ENCODE data around the gene MPZL2.

- TF ChIP-seq, protein P1, sequence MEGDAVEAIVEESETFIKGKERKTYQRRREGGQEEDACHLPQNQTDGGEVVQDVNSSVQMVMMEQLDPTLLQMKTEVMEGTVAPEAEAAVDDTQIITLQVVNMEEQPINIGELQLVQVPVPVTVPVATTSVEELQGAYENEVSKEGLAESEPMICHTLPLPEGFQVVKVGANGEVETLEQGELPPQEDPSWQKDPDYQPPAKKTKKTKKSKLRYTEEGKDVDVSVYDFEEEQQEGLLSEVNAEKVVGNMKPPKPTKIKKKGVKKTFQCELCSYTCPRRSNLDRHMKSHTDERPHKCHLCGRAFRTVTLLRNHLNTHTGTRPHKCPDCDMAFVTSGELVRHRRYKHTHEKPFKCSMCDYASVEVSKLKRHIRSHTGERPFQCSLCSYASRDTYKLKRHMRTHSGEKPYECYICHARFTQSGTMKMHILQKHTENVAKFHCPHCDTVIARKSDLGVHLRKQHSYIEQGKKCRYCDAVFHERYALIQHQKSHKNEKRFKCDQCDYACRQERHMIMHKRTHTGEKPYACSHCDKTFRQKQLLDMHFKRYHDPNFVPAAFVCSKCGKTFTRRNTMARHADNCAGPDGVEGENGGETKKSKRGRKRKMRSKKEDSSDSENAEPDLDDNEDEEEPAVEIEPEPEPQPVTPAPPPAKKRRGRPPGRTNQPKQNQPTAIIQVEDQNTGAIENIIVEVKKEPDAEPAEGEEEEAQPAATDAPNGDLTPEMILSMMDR (IDR thresholded peaks at IDR 0.05) = no peak
- TF ChIP-seq EZH2phosphoT487 (IDR thresholded peaks at IDR 0.05) = peak; percentile 27
- TF ChIP-seq EZH2 (IDR thresholded peaks at IDR 0.05) = no peak
Measured at GRCh38 chr11:118264569-118265465, 720 bp upstream of the MPZL2 start.

Measured in neural progenitor cell (in vitro differentiated cells).